GM19397 (cell line): ENCODE measurements around the gene WRNIP1.

ENCODE experiments used
- ATAC-seq: cut with Tn5 transposase; IDR thresholded peaks from one replicate; pipeline ENCODE4 v1.9.1; 2021; ENCODE audit warnings: mild to moderate bottlenecking, moderate library complexity; ENCODE audit not compliant: unreplicated experiment

The WRNIP1 gene

DNA sequence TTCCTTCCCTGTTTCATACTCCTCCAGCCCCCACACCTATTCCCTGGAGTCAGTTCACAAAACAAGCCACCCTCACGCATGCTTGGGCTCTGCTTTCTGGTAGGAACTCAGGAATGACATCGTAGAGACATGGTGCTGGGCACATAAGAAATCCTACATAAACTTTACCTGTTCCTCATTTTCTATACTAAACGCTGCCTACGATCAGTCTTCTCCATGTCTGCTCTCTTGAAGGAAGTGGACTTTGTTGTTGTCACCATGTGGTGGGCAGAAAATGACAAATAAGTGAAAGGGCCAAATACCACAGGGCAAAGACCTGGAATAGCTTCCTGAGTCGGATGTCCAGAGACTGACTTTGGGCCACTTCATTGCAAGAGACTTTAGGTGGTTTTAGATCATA, 24.6 kb upstream of the WRNIP1 start:
- no peak for ATAC-seq

DNA sequence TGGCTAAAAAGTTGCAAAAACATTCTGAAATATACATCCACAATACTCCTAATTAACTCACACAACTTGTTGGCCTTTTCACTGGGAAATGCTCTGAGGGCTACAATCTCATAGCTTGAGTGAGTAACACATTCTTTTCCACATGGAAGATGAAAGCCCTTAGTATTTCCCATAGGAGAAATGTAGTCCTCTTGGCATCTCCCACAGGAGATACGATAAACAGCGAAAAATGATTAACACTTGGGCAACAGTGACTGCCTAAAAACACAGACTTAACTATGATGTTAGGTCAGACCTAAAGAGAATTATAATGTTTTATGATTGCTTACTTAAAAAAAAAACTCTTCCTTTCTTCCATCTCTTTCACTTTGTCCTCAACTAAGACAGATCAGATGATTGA, 23.4 kb upstream of the WRNIP1 start:
- ATAC-seq, result no peak

DNA sequence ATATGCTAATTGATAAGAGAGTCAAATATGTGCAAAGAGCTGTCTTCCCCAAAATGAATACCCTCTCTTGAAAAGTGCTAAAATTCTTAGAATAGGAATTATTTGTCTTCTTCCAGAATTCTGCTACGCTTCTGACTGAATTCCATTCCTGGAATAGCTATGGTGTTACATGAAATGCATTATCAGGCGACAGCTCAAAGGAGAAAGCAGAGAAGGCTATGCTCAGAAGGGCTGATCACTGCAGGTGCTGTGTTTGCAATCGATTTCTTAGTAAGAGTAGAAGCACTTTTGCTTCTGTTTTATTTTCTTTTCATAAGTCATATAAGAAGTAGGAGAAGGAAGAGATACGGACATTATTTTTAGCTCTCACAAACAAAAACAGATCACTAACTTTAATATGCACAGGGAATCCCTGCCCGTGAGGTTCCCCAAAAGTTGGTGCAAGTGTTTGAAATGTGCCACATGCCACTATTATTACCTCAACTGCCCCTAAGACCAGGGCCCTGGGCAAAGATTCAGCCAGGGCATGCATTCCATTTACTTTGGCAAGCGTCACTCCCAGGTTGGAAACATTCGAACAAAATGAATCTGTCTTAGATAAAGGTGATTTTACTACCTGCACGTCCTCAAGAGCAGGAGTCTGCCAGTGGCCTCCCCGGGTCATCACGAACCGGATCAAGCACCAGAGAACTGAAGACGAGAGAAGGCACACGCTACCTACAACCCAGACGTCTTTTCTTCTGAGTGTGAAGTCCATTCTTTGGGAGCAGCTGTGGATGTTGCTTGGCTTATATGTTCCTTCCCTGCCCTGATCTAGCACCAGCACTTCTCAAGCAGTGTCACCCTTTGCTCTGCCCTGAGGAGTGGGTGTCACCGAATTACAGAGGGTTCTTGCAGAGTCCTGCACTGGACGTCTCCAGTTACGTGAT, 21.6 kb upstream of the WRNIP1 start:
- ATAC-seq, result no peak

DNA sequence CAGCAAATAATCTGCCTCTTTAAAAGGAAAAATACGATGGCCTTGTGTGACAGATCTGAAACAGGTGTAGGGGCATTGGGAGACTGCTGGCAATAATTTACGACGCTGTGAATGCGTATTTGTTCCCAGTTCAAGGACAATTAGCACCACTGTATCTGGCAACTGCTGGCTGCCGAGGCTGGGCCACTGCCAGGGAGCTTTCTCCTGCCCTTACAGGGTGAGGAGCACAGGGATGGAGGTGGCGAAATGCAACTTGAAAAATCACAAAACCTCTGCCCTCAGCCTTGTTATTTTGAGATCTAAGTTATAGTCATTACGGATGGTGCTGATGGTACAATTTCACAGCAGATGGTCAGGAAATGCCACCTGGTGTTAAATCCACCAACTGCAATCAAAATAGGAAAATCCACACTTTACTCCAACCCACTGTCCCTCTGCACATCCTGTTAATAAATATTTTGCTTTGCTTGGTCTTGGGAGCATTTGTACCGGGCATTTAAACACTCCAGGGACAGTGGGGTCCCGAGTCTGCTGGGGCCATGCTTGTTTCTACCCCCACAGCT, 20.9 kb upstream of the WRNIP1 start:
- no peak for ATAC-seq

DNA sequence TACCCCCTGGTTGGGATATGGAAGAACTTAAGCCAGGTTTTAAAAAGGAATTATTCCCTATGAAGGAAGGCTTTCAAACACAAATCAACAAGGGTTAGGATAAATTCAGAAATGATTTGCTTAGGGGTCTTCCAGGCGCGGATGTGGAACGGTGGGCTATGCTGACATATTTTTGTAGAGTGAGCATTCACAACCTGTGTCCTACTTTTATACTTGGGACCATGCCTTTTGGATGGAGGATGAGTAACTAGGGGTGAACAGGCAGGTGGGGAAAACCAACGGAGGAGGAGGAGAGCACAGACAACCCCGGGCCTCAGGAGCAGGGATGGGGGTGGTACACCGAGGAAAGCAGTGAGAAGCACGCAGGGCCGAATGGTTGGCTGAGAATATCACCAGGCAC, 20.4 kb upstream of the WRNIP1 start:
- no peak for ATAC-seq

DNA sequence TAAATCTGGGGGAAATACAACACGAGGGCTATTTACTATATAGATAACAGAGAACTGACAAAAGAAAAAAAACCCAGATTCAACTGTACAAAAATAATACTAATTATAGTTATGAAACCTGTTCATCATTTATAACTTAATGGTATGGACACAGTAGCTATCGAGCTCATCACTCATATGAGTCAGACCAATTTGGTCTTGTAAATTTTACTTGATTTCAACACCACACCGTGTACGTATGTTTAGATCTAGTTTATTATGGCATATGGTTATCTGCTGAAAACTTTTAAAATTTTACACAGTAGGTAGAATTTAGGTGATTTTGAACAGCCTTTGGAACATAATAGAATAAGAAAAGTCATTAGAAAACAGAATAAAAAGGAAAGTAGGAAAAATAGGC, 19.9 kb upstream of the WRNIP1 start:
- ATAC-seq, result no peak

DNA sequence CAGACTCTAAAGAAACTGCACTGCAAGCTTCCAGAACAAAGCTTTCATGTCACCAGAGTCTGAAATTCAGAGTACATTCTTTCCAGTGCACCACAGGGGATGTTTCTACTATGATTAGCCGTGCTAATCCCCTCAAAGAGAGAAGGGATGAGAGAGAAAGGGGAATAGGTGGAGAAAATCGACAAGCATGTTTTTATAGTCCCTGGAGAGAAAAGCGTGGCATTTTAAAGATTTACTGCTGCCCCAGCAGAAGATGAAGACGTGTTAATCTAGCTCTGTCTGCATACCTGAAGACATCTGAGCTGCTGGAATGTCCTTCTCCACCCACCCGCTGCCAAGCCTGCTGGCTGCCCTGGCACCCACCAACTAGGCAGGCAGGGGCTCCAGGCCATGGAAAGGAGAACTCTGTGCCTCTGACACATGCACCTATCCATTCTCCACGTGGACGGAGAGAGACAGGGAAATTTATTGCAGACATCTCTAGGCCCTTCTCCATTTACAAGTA, 18.6 kb upstream of the WRNIP1 start:
- no peak for ATAC-seq

DNA sequence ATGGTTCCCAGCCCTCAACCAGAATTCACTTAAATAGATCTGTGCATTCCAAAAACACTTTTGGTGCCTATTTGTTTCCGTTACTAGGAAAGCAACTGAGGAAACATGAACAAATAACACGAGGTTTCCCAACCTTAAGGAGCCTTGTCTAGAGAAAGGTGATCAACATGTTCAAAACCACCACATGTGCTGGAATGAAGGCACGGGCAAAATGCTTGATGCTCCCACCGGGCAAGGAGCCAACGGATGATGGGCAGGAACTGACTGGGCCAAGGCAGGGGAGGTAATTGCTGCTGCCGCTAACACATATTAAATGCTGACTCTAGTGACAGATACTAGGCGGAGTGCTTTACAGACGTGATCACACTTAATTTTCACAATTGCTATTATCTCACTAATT, 17.0 kb upstream of the WRNIP1 start:
- ATAC-seq, result no peak

DNA sequence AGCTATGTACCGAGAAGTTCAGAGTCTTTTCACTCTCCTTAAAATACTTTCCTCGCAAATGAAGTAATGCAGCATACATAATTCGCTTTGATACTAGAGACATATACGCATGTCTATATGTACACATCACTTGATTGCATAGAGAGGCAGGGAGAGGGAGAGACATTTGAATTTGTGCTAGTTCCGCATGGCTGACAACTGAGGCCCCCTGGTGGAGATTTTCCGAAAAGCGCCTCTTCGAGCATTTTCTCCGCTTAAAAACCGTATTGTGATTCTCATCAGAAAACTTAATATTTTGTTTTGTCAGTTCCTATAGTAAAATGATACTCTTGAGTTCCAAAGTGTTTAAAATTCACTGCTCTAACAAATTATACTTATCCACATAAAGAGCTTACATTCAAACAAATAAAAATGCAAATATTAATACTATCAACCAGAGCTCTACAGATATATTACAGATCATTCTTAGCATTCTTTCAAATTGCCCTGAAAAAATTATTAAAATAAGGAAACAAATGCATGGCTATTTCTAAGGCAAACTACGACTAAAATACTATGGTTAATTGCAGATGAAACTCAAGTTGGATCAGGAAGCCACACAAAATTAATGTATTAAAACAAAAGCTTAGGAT, 15.1 kb upstream of the WRNIP1 start:
- ATAC-seq, result no peak

DNA sequence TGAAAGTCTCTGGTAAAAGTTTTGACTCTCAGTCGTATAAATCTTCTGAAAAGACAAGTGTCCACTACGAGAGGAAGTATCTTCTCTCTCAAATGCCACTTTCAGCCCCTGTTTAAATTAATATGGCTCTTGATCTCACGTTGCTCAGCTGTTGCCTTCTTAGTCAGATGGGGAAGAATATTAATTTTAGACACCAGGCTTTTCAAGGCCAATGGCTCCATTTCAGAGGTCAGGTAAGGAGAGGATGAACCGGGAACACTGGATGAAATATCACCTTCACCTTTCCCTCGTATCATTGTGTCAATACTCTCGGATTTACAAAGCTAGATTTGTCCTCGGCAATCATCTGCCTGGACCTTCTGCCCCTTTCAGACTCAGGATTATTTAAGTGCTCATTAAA, 14.4 kb upstream of the WRNIP1 start, which contains the start of gene MYLK4:
Gene MYLK4, minus strand, starts transcription at position 91 of the 400 bp plus-strand sequence. CDS start 1,628 bp downstream, outside the sequence.
- ATAC-seq, result no peak

DNA sequence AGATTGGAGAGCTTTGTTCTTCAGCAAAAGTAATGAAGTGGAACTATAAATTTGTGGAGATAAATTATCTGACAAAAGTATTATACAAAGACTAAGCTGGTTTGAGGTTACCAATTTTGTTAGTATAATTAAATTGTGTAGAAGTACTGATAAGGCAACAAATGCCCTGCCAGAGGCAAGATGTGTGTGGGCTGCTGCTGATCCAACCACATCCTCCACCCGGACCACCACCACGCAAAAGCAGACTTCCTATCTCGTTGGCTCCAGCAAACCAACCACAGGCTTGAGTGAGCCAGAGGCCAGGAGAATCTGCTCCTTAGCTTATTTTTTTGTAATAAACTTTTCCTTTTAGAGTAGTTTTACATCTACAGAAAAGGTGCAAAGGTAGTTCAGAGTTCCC, 13.3 kb upstream of the WRNIP1 start:
- ATAC-seq, result no peak

DNA sequence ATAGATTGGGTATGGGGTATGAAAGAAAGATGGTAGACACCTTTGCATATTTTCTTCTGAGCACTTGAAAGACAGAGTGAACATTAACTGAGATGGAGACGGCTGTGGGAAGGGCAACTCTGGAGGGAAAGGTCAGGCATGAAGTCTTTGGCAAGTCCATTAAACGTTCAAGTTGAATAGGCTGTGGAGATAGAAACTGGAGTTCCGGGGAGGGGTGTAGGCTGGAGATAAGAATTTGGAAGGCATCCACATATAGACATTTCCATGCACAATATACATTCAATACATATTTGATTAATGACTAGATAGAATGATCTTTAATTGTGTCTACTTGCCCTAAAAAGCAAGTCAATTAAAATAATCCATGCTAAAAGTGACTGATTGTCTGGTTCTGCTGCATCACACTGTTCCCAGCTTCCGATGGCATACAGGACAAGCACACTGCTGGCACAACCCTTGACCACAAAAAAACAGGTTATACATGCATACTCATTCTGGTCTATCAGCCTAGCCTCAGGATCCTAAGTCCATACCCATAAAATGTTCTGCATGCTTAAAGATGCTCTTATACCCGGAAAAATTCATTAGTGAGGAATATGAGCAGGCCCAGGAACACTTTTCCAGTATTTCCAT, 12.6 kb upstream of the WRNIP1 start:
- no peak for ATAC-seq

DNA sequence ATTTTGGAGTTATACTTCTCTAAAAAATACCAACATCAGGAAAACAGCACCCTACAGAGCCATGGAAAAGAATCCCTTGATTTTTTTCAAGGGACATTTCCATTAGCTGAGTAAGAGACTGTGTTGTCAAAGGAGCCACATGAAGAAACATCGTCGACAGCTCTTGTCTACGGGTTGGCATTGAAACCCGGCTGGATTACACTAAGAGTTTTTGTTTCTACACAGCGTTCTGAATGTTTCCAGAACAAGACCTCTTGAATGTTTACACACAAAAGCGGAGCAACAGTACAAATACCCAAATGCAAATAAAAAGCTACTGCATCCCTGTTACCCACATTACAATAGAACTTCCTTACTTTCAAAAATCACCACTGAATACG, 12.1 kb upstream of the WRNIP1 start:
- no peak for ATAC-seq

DNA sequence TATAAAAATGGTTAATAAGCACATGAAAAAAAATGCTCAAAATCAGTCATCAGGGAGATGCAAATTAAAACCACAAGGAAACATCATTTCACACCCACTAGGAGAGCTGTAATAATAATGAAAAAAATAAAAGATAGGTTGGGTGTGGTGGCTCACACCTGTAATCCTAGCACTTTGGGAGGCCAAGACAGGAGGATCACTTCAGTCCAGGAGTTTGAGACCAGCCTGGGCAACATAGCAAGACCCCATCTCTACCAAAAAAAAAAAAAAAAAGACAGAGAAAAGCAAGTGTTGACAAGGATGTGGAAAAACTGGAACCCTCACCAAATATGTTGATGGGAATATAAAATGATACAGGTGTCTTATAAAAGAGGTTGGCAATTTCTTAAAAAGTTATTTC, 11.4 kb upstream of the WRNIP1 start:
- no peak for ATAC-seq

DNA sequence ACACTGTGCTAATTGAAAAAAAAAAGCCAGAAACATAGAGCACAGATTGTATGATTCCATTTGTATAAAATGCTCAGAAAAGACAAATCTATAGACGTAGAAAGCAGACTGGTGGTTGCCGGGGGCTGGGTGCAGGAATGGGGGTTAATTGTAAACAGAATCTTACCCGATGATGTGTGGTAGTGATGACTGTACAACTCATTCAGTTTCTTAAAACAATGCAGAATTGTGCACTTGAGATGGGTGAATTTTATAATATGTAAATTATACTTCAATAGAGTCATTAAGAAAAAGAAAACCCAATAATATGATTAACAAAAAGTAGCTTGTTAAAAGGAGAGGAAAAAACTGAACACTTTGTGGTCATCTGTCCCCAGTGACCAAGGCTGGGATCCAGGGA, 10.8 kb upstream of the WRNIP1 start:
- no peak for ATAC-seq

DNA sequence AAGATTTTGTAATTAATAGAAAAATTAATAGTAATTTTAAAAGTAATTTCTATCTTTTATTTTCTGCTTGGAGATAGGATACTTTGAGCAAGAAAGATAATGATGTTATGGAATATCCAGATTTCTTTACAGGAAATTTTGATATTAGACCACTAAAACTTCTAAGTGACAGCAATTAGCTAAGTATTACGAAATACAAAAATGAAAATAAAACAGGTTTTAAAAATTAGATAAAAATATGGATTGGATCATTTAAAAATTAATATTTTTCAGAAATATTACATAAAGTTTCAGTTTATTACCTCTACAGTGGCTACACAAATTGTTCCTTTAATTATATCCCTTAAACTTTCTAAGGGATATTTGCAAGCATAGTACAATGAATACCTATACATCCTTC, 10.3 kb upstream of the WRNIP1 start:
- no peak for ATAC-seq

DNA sequence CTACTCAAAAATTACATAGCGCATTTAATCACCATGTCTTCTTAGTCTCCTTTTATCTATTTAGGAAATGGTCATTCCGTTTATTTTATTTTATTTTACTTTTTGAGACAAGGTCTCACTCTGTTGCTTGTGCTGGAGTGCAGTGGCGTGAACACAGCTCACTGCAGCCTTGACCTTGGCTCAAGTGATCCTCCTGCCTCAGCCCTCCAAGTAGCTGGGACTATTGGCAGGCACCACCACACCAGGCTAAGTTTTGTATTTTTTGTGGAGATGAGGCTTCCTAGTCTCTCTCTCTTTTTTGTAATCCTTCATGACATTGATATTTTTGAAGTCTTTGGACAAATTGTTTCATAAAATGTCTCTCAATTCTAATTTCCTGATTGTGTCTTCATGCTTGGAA, 9.7 kb upstream of the WRNIP1 start:
- no peak for ATAC-seq

DNA sequence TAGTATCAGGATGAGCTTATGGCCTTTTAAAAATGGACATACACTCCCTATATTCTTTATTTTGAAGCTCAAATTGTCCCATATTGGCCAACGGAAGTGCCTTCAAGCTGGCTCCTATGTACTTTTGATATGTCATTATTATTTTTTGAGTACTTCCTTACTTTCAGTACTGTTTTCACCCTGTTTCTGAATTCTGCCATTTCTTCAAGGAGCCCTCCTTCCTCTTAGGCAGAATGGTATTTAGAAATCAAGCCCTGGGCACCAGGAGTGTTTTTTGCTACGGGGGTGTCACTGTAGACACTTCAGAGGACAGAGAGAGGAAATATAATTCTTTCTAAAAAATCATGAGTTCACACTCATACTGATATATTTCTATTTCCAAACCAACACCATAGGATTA, 9.0 kb upstream of the WRNIP1 start:
- ATAC-seq, result no peak

DNA sequence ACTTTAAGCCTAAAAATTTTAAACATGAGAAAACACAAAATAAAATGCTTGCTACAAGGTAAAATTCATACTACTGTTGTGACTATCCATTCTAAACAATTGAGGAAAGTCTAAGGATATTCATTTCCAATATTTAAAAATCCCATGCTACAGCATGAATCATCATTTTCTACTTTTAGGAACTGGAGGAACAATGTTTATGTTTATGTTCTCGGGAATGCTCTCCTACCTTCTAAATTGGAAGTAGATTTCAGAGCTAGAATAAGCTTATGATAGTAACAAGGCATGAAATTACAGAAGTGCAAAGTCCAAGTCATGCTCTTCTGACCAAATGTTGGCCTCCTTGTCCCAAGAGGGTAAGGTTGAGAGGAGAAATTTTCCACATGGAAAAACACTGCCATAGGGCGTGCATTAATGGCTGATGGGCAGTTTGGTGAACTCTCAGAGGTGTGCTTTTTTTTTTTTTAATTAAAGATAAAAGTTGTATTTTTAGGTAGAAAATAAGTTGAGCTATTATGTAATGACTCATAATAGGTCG, 8.4 kb upstream of the WRNIP1 start:
- ATAC-seq, result no peak

DNA sequence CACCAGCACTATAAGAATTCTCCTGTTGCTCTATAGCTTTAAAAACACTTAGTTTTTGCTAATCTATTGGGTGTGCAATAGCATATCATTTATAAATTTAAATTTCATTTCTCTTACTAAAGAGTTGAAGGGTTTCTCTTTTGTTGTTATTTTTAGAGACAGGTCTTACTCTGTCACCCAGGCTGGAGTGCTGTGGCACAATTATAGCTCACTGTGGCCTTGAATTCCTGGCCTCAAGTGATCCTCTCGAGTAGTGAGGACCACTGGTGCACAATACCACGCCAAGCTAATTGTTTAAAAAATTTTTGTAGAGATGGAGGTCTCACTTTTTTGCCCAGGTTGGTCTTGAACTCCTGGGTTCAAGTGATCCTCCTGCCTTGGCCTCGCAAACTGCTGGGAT, 6.2 kb upstream of the WRNIP1 start:
- ATAC-seq, result no peak
